Hypothalamus (tissue), 51 donors: ENCODE data around the gene STMN3.
"Not testable (repeated sequence)": the region's sequence is repeated elsewhere in the genome, so short reads cannot be mapped to it uniquely, and the experiment has no call there.

Experiments used
- DNase-seq, 51 donors: peaks; one replicate each; lab custom pipeline; 2025; lab: John Stamatoyannopoulos, UW

STMN3 gene

GRCh38 chr20:63619086-63619485, 34.1 kb downstream of the STMN3 start:
- no peak for DNase-seq

GRCh38 chr20:63618291-63618980, 34.8 kb downstream of the STMN3 start:
- DNase-seq, result no peak

GRCh38 chr20:63617876-63618265, 35.4 kb downstream of the STMN3 start:
- DNase-seq, result no peak

- no peak for DNase-seq
Measured at GRCh38 chr20:63617092-63617875, 35.9 kb downstream of the STMN3 start.

GRCh38 chr20:63613863-63614594, 39.2 kb downstream of the STMN3 start:
- DNase-seq, result peak in 2 of 51 donors; percentile 9

- DNase-seq, result no peak
Measured at GRCh38 chr20:63612276-63612931, 40.8 kb downstream of the STMN3 start.

GRCh38 chr20:63611646-63612045, 41.6 kb downstream of the STMN3 start:
- no peak for DNase-seq

GRCh38 chr20:63610581-63611435, 42.4 kb downstream of the STMN3 start:
- DNase-seq, result no peak

GRCh38 chr20:63606686-63607085, 46.5 kb downstream of the STMN3 start:
- no peak for DNase-seq

- no peak for DNase-seq
Measured at GRCh38 chr20:63602321-63602720, 50.9 kb downstream of the STMN3 start.

GRCh38 chr20:63601679-63602078, 51.5 kb downstream of the STMN3 start:
- not testable (repeated sequence) for DNase-seq

GRCh38 chr20:63599396-63600050, 53.7 kb downstream of the STMN3 start:
- DNase-seq, result no peak

GRCh38 chr20:63598479-63599395, 54.5 kb downstream of the STMN3 start:
- no peak for DNase-seq

GRCh38 chr20:63597651-63598478, 55.4 kb downstream of the STMN3 start:
- no peak for DNase-seq

GRCh38 chr20:63596423-63596822, 56.8 kb downstream of the STMN3 start:
- no peak for DNase-seq

GRCh38 chr20:63595416-63596127, 57.7 kb downstream of the STMN3 start:
- no peak for DNase-seq

GRCh38 chr20:63594043-63594561, 59.1 kb downstream of the STMN3 start:
- DNase-seq, result no peak
